HG02798 (cell line): ENCODE results near the gene FAM83G.
A peak's percentile ranks its signal among the peaks of the same experiment; 100 is the strongest.
"Not testable (repeated sequence)": the region's sequence is repeated elsewhere in the genome, so short reads cannot be mapped to it uniquely, and the experiment has no call there.

Experiments used
- ATAC-seq: cut with Tn5 transposase; IDR thresholded peaks from one replicate; pipeline ENCODE4 v1.9.1; 2021; ENCODE audit warnings: mild to moderate bottlenecking; ENCODE audit not compliant: unreplicated experiment, poor library complexity

FAM83G gene

GRCh38 chr17:19004421-19005136, at the start of gene FAM83G:
Gene FAM83G, minus strand, starts transcription at chr17:19004764. Its CDS starts 723 bp downstream, at chr17:19004041.
- peak; percentile 80 for ATAC-seq

DNA sequence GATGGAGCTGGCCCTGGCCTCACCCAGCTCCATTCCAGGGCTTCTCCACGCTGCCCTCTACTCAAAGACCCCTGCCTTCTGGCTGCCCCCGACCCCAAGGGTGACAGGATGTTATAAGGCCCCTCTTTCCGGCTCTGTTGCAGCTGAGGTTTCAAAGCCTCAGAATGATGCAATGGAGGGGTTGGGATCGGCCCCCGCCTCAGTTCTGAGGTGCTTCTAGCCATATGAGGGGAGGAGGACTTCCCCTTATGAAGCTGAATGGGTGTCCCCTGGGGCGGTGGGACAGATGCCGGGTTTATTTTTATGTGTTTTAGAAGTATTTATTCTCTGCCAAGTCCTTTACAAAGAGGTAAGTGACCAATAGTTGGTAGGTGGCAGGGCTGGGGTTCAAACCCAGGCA, 44.3 kb upstream of the FAM83G start:
- ATAC-seq: not testable (repeated sequence)

DNA sequence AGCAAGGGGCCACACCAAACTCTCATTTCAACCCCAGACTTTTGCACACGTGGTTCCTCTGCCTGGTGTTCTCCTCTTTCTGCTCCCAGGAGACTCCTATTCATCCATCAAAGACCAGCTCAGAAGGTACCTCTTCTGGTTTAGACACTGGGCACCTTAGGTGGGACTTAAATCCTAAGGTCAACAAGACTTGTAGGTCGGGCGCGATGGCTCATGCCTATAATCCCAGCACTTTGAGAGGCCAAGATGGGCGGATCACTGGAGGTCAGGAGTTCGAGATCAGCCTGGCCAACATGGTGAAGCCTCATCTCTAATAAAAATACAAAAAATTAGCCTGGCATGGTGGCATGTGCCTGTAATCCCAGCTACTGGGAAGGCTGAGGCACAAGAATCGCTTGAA, 42.9 kb upstream of the FAM83G start:
- ATAC-seq: not testable (repeated sequence)

GRCh38 chr17:19046782-19047375, 42.3 kb upstream of the FAM83G start, which contains the start of gene GRAP:
Gene GRAP, minus strand, starts transcription at chr17:19046957. Its CDS starts 31 bp downstream, at chr17:19046926.
- ATAC-seq: not testable (repeated sequence)

- ATAC-seq: not testable (repeated sequence)
These were observed 40.1 kb upstream of the FAM83G start for GRCh38 chr17:19044643-19045042.

- ATAC-seq: not testable (repeated sequence)
These were observed 38.5 kb upstream of the FAM83G start for GRCh38 chr17:19043032-19043431.

DNA sequence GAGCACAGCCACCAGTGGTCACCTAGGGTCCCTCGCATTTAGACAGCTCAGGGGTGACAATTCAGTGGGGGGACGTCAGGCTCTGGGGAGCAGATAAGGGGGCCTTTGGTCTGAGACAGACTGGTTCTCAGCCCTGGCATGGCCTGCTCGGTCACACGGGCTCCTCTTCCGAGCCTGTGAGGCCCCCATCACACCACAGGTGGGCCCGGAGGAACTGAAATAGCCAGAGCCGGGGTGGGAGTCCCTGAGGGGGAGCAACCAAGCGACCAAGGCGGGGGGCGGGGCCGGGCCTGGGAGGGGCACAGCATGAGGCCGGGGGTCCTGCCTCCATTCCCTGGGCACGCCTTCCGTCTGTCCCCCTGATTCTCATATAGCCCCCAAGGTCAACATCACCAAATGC, 37.8 kb upstream of the FAM83G start:
- not testable (repeated sequence) for ATAC-seq

- ATAC-seq: not testable (repeated sequence)
These were observed 37.3 kb upstream of the FAM83G start for GRCh38 chr17:19041871-19042270.

- ATAC-seq: not testable (repeated sequence)
These were observed 35.8 kb upstream of the FAM83G start for GRCh38 chr17:19040350-19040749.

DNA sequence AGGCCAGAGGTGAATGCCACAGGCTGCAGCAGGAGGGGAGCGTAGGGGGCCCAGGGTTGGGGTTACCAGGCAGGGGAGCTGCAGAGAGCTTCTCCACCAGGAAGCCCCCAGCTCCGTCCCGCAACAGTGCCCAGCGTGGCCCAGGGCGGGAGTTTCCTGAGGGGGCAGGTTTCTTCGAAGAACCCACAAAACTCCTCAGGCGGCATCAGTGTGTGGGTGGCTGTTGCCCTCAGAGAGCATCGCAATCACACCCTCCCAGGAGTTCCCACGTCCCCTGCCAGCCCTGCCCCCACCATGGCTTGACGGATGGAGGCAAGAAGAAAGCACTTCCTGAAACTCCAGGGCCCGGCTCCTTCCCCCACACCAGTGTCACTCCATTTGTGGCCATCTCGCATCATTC, 34.2 kb upstream of the FAM83G start:
- ATAC-seq: not testable (repeated sequence)

- not testable (repeated sequence) for ATAC-seq
These were observed 33.4 kb upstream of the FAM83G start for GRCh38 chr17:19038007-19038406.

DNA sequence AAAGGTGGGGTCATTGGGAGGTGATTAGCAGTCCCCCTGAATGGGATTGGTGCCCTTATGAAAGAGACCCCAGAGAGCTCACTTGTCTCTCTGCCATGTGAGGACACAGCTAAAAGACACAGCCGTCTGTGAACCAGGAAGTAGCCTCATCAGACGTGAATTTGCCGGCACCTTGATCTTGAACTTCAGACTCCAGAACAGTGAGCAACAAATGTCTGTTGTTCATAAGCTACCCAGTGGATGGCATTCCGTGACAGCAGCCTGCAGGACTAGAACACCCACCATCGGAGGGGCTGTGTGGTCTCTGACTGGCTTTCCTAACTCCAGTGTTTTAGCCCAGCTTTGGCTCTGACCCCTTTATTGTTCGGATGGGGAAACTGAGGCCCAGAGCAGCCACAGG, 33.0 kb upstream of the FAM83G start:
- not testable (repeated sequence) for ATAC-seq

GRCh38 chr17:19036186-19036585, 31.6 kb upstream of the FAM83G start:
- ATAC-seq: not testable (repeated sequence)

DNA sequence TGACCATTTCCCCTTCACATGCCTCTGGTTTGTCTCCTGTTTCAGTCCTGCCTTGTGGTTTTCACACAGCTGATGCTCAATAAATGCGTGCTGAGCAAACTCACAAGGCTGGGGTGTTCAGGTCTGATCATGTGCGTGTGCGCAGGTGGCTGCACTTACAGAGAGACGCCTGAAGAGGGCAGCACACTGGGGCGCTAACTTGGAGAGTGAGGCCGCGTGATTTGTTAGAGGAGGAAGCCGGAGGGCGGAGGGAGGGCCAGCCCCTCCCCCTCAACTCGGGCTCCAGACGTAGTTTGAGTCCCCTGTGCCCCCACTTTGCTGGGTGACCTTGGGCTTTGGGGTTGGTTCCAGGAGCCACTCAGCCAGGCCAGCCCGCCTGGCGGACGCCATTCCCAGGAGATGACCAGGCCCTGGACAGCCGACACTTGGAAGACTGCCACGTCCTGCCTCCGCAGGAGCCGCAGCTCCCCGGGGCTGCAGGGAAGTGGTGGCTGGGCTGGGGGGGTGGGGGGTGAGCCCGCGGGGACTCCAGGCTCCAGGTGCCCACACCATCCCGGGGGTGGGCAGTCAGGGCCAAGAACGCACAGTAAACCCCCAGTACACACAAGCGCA, 27.9 kb upstream of the FAM83G start:
- ATAC-seq: peak; percentile 65

DNA sequence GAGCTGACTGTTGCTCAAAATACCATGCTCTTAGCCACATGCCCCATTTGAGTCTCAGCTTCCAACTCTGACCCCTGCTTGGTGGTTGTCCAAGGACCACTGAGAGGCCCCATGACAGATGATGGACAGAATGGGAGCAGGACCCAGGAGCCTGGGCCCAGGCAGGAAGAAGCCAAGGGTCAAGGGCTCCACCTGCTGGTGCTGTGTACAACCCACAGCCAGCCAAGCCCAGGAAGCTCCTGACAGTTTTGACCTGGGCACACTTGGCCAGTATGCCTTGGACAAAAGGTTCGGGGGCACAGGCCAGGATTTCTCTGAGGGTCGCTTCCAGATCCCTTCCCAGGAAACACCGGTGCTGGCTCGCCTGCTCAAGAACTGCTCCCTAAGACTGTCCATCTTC, 27.2 kb upstream of the FAM83G start:
- peak; percentile 60 for ATAC-seq

DNA sequence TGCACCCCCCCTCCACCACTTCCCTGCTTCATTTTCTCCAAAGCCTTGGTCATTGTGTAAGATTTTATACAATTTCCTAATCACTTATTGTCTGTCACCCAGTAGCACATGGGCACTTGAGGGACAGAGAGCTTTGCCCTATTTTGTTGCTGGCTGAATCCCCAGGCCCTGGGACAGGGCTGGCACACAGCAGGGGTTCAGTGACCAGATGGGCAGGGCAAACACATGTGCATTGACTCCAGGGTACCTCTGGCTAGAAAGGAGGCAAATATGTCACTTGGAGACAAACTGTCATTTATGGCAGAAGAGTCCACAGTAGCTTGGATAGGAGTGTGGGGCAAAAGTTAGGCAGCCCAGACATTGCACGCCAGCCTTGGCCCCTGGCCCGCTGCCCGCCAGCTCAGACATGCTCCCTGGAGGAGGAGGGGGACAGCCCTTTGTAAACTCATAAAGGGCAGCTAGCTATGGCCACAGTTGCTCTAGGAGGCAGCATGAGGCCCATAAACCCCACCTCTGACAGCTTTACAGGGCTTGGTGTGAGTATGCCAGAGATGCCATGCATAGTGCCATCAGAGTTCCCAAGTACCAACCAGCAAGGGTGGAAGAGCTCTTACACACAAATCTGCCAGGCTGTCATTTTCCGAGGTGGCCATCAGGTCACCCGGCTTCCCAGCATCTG, 26.3 kb upstream of the FAM83G start:
- ATAC-seq: not testable (repeated sequence)

DNA sequence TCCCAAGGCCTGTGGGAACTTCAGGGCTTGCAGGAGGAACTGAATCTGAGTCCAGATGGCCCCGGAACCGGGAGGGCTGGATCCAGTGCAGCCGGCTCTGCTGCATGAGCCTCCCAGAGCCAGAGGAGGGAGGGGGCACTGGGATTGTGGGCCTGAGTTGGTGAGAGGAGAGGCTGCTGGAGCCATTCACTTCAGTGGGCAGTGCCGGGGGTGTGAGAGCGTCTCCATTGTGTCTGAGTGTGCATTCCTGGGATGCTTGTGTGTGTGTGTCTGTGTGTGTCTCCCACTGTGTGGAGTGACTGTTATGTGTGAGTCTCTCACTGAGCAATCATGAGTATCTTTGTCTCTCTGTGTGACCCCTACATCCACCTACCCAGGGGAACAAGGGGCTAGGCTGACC, 25.2 kb upstream of the FAM83G start:
- not testable (repeated sequence) for ATAC-seq

GRCh38 chr17:19028671-19029070, 24.1 kb upstream of the FAM83G start:
- not testable (repeated sequence) for ATAC-seq

- no peak for ATAC-seq
These were observed 19.8 kb upstream of the FAM83G start for GRCh38 chr17:19024101-19025078.
